HG03575 (cell line): ENCODE measurements around the gene PLET1.

Source experiments
- ATAC-seq: cut with Tn5 transposase; IDR thresholded peaks from one replicate; pipeline ENCODE4 v1.9.1; 2021; ENCODE audit not compliant: unreplicated experiment, insufficient number of reproducible peaks, low FRiP score; ENCODE audit errors: extremely low read depth

Gene PLET1, protein sequence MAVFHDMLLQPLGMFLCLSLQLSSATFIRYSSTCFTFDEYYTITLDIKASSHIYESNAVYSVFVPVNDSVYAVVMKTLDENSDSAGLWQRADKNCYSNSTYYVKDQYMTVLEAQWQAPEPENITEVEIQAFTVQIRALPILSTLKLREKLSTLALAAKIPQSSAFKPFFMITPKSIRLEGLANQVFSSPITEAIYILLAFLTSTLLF

DNA sequence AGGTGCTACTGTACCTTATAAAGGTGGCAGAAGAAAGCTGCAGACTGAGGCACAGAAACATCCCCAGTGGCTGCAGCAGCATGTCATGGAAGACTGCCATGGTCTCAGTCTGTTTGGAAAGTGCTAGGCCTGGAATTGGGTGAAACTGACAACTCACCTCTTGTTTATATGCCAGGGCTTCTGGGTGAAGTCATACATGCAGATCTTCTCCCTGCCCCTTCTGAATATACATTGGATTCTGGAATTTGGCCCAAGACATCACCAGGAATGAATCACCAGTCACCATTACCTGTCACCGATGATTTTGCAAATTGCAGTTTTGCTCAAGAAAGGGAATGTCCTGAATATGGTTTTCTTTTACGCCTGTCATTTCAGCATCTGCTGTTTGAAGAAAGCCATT lies at the start of gene PLET1:
TSS of gene PLET1 (minus strand) at position 371 of the 400 bp plus-strand sequence. CDS start at position 100, 271 bp downstream.
- no peak for ATAC-seq

DNA sequence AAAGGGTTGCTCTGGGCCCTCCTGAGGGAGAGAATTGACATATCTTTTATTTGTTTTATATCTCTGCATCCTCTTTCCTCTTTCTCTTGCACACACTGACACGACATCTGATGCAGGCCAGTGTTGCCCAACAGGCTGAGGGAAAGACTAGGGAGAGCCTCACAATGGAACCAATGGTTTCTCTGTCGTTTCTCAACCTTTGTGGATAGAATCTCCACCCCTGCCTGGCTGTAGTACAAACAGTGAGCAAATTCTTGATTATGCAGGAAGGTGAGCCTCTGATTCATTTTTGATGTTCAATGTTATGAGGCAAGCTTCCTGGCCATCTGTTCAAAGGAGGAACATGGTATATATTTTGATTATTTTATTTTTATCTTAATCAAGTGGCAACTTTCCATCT lies 49.8 kb upstream of the PLET1 start:
- ATAC-seq: no peak

DNA sequence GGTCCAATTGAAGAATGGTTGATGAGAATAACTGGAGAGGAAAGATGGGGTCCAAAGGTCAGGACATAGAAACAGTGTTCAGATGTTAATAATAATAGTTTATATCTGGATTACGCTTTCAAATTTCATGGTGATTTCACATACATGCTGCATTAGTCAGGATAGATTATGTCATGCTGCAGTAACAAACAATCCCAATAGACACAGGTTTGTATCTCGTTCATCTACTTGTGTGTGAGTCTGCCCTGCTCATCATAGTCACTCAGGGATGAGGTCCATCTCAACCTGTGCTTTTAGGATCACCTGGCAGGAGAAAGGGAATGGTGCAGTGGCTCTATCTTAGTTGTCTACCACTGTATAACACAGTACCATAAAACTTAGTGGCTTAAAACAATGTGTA lies 48.0 kb upstream of the PLET1 start:
- no peak for ATAC-seq

DNA sequence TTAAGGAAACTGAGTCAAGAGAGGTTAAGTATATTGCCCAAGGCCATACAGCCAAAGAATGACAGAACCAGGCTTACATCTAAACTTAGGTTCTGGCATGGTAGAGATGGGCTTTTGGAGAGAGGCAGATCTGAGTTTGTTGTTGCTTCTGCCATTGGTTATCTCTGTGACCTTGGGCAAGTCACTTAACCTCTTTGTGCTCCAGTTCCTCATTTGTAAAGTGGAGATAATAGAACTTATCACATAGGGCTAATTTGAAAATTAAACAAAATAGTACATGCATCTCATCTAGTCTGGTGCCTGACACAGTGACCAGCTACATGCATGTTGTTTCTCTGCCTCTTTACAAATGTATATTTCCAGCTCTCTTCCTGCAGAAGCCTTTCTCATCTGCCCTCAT lies 47.0 kb upstream of the PLET1 start:
- no peak for ATAC-seq

DNA sequence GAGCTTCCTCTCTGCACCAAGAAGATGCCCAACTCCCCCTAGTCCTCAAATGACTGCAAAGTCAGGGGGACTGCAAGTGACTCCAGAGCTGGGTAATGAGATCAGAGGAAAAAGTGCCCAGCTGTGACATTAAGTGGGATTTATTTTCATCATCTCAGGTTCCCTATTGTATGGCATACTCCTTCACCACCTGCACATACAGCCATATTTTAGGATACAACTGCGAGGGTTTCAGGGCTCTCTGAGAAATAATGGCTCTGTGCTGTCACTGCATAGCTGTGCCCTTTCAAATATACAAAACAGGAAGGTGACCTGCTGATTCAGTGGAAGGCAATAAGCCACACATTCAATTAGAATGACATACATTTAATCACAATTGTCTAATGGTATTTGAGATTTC lies 45.6 kb upstream of the PLET1 start:
- no peak for ATAC-seq

DNA sequence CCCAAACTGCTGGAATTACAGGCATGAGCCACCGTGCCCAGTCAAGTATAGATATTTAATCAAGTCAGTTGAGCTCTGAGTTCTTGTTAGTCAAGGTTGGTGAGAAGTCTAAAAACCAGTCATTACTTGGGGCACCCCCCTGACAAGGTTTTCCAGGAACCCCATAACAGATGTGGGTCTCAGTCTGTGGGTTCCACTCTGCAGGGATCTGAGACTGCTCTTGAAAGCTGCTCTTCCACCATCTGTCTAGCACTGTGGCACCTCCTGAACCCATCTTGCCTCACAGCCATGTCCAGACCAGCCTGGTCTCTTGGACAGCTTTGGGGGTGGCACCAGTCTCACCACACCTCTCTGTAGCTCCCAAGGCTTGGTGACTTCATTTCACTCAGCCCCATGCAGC lies 44.3 kb upstream of the PLET1 start:
- no peak for ATAC-seq

DNA sequence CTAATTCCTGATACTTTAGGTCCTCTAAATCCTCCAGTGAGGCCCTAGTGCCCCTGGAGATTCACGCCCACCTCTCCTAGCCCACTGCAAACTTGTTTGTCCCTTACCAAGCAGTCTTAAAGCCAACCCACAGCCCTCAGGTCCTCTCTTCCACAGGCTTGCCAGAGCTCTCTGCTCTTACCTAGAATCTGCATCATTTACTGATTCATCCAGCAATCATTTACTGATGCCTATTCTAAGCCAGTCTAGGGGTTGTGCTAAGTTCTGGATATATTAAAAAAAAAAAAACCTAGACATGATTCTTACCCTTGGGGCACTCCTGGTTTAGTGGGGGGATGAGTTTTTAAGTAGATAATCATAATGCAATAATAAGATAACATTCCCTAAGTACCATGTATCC lies 43.0 kb upstream of the PLET1 start:
- ATAC-seq: no peak

DNA sequence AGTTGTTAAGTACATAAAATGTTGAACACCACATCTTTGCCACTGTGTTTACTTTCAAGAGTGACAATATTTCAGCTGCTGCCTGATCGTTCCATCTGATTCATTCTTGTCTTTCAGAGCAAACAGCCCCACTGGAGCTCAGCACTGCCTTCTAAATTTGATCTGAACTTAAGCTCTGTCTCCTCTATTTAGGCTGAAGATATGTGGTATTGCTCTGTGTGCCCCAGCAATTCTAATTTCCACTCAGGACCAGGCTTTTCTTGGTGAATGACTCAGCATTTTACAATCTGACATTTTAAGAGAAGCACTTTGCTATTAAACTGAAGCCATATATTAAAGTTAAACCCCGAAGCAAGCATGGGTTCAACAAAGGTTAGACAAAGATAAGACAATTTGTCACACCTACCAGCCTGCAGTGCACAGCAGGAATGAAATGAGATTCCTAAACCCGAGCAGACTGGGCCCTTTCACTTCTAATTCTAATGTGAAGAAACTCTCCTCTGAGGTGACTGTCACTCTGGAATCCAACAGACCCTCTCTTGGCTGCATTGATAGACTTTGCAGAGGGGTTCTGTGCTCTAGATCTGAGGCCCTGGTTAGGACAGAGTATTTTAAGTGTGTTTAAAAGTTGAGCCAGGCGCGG lies 41.7 kb upstream of the PLET1 start:
- no peak for ATAC-seq

DNA sequence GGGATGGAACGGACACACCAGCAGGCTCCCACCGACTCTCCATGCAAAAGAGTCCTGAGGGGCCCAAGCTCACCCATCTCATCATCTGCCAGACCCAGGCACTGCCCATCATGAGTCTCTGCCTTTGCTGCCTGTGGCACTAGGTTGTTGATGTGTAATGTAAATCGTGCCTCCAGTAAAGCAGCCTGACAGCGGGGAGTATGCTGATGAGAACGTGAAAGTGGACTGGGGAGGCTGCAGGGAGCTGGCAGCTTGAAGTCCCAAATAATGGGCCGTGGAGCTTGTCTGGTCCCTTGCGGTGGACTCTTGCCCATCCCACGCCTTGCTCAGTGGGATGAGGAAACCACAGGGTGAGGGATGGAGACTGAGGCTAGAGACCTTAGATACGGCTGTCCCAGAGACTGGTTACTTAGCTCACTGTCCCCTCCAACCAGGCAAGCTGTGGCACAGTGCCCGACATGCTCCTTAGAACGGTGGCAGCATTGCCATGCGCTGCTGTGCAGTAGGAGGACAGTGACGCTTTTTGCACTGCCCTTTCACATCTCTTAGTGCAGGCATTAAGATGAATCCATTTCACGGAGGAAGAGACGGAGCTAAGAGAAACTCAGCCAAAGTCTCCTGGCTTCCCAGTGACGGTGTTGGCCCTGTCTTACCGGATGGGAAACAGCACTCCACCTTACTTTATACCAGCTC lies 39.6 kb upstream of the PLET1 start:
- no peak for ATAC-seq

DNA sequence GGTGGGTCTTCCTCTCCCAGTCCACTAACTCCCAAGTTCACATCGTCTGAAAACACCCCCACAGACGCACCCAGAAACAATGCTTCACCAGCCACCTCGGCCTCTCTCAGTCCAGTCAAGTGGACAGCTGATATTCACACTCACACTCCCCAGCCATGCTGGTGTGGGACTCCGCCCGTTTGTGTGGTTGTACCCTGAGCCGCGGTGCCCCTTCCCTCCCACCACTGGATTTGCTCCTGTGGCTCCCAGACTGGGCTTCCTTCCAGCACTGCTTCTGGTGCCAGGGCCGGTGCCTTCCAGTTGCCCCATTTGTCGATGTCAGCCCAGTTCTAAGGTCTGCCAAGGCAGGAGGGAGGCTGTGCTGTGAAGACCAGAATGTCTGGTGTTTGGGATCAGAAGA lies 37.9 kb upstream of the PLET1 start:
- ATAC-seq: no peak

DNA sequence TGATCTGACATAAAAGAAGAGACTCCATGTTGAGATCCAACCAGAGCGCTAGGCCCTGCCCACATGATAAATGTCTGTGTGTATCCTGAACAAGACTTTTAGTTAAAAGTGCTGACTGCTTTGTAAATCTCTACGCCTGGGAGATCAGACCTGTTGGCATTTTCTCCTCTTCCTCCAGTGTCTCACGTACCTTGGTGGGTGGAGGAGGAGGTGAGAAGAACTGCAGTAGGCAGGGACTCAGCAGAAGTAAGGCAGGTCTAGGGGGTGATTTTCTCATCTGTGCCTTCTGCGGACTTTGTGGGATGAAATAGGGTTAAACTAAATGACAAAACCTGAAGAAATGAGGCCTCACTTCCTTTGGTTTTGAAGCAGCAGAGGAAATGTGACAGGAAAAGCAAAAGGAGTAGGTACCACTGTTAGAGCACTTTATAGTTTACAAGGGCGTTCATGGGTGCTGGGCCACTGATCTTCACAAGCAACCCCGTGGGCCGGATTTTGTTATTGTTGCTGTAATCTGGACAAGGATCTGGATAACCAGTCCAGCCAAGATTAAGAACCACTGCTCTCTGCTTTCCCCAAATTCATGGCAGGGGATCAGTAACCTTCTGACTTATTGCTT lies 36.7 kb upstream of the PLET1 start:
- ATAC-seq: no peak

DNA sequence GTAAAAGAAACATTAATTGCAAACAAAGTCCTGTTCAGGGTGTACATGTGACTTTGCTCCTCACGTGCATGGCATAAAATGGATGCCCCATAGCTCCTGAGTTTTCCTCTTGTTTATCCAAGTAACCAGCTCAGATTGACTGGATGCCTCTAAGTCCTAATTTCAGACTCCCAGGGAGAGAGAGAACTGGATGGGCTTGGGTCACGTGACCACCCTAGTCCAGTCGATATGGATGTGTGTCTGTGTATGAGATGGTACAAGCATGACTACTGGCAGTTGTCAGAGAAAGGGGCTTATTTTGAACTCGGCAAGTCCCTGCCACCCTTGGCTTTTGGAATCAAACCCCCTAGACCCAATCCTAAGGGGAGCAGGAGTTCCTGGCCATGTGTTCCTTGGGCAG lies 35.4 kb upstream of the PLET1 start:
- ATAC-seq: no peak

DNA sequence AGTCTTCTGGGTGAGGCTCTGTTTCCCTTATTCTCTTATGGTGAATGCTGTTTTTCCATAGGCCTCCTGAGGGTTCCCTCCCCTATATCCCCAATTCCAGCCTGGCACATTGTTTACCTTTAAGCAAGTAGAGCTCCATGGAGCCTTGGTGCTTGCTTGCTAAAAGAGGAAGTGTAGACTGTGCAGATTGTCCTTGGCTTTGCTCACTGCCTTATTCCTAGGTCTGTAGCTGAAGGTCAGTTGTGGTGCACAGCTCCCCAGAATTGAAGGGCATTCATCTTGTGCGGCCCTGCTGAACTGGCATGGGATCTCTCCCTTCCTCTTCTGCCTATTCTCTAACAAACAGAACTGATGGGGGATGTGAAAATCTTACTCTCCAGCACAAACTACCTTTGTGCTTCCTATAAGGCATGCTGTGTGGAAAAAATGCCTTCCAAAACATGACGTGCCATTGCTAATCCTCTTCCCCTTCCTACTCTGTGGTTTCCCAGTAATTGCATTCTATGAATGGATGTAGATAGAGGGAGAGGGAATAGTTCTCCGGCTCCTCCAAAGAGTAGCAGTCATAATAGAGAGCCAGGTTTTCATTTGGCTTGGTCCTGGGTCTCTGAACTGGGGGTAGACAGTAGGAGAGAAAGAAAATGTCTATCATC lies 34.2 kb upstream of the PLET1 start:
- no peak for ATAC-seq

DNA sequence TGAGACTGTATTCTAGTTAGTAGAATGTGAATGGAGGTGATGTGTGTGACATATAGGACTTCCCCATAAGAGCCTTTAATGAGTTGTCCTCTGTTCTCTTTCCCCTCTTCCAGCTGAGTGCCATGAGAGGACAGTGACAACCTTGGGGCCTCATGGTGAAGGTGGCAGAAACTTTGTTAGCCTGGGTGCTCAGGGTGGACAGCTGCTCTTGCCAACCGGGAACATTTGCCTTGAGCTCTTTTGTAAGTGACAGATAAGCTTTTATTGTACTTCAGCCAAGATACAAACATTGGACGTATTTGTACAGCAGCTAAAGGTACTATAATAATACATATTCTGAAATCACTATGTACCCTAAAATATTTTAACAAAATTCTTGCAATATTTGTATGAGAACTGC lies 33.0 kb upstream of the PLET1 start:
- ATAC-seq: no peak

DNA sequence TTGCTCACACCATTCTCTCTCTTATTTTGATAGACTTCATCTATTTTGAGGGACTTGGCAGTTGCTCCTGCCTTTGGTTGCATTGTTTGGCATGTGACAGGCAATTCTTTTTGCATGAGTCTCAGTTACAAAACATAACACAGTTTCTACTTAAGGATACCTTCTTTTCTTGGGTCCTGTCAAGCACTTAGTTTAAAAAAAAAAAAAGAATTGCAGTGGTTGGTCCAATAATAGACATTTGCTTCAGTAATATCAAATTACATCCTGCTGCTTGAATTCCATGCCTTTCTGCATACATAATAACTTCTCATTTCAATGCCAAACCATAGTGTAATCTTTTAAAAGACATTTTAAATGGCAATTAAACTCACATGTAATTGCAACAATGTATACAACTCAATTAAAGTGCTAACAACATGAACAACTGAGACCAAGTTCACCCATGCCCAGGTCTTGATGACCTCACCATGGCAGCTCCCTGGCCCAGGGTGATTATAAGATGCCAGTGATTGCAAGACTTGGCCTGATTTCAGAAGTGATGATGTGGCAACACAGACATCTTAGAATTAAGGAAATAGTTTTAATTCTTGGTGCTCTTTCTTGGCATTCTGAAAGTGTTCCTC lies 32.2 kb upstream of the PLET1 start:
- ATAC-seq: no peak

DNA sequence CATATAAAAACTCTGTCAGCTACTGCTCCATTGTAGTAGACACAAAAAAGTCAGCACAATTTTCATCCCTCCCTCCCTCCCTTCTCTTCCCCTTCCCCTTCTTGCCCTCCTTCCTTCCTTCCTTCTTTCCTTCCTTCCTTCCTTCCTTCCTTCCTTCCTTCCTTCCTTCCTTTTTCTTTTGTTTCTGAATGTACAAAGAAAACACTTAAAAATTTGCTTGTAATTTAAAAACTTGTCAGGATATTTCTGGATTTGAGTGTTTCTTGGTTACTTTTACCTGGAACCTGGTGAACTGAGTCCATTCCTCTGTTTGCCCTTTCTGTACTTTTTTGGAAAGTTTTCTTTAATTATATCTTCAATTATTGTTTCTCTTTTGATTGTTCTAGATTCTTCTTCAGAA lies 31.5 kb upstream of the PLET1 start:
- no peak for ATAC-seq

DNA sequence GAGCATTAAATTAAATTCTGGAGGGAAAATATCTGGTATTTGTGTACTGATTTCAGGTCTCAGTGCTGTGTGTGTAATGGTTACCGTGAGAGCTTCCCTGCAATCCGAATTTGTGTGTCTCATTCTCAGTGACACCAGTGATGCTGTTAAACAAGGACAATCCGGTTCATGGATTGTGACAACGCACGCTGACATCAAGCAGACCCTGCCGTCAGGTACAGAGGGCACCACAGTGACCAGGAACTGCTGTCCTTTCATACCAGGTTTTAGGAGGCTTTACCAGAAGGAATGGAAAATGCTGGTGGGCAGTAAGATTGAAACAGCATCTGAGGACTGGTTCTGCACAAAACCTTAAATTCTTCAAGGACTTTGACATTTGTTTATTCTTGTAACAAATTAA lies 30.5 kb upstream of the PLET1 start:
- no peak for ATAC-seq

DNA sequence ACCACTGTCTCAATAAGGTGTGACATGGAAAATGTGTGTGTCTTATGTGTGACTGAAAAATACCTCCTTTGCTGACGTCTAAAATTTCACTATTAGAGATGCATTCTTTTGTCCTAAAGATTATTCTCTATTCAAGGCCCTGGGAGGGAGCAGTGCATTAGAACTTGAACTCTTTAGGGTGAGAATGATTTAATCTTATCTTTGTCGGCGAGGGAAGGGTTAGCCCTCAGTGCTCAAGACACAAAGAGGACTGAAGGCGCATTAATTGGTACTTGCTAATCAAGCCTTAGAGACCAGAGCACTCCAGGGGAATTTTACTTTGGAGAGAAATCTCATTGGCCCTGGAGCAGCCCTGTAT lies 29.8 kb upstream of the PLET1 start:
- ATAC-seq: no peak
